D721Med (cell line): ENCODE measurements around the gene FBXL20.

Source experiments
- DNase-seq: peaks from one replicate; pipeline ENCODE4 v3.0.0; 2011; ENCODE audit warnings: low spot score; ENCODE audit not compliant: insufficient read length
- FAIRE-seq: peaks from 2 replicates; lab custom pipeline; 2011; peaks lifted over from hg19 to GRCh38; lab: Jason Lieb, UNC
- TF ChIP-seq, protein P1 (sequence below): IDR thresholded peaks from 2 replicates; pipeline ENCODE4 v1.5.1; 2012; ENCODE audit warnings: mild to moderate bottlenecking, control low read depth; ENCODE audit not compliant: insufficient read depth; ENCODE audit errors: missing control alignments

The FBXL20 gene

DNA sequence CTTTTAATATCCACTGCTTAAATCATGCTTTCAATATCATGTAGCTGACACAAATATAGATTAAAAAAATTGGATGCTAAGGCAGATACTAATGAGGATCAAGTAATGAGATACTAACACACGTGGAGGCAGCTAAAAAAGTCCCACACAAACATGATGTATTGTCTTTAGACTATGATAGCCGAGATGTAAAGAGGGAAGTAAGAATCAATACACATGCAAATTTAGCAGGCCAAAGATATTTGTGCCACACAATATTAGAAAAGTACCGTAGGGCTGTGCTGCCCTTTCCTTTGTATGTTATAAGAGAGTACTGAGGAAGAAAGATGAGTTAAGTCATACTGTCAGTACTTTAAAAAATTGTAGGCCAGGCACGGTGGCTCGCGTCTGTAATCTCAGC lies 124.3 kb downstream of the FBXL20 start:
- no peak for DNase-seq
- TF ChIP-seq, protein P1, sequence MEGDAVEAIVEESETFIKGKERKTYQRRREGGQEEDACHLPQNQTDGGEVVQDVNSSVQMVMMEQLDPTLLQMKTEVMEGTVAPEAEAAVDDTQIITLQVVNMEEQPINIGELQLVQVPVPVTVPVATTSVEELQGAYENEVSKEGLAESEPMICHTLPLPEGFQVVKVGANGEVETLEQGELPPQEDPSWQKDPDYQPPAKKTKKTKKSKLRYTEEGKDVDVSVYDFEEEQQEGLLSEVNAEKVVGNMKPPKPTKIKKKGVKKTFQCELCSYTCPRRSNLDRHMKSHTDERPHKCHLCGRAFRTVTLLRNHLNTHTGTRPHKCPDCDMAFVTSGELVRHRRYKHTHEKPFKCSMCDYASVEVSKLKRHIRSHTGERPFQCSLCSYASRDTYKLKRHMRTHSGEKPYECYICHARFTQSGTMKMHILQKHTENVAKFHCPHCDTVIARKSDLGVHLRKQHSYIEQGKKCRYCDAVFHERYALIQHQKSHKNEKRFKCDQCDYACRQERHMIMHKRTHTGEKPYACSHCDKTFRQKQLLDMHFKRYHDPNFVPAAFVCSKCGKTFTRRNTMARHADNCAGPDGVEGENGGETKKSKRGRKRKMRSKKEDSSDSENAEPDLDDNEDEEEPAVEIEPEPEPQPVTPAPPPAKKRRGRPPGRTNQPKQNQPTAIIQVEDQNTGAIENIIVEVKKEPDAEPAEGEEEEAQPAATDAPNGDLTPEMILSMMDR = no peak
- FAIRE-seq = no peak

DNA sequence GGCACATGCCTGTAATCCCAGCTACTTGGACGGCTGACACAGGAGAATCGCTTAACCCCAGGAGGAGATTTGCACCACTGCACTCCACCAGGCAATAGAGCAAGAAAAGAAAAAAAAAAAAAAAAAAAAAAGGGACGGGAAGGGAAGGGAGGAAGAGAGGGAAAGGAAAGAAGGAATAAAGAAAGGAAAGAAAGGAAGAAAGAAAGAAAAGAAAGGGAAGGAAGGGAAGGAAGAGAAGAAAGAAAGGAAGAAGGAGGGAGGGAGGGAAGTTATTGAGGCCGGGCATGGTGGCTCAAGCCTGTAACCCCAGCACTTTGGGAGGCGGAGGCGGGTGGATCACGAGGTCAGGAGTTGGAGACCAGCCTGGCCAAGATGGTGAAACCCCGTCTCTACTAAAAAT lies 125.3 kb downstream of the FBXL20 start:
- no peak for FAIRE-seq

DNA sequence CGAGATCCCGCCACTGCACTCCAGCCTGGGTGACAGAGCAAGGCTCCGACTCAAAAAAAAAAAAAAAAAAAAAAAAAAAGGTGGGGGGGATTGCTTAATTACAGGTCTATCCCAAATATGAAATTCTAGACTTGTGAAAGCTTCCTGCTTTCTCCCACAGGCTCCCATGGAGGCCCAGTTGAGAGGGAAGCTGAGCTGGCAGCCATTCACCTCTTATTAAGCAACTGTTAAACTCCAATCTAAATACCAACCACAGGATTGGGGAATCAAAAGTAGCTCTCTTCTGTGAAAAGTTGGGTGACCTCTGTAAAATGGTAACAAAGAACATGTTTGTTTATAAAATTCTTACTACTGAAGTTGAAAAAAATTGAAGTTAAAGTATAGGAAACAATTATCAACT lies 129.9 kb downstream of the FBXL20 start:
- DNase-seq = no peak
- FAIRE-seq = no peak
- TF ChIP-seq, protein P1 = no peak

More for the DNA sequence above, 125.3 kb downstream of the FBXL20 start:
- TF ChIP-seq, protein P1 = no peak
- DNase-seq = no peak

DNA sequence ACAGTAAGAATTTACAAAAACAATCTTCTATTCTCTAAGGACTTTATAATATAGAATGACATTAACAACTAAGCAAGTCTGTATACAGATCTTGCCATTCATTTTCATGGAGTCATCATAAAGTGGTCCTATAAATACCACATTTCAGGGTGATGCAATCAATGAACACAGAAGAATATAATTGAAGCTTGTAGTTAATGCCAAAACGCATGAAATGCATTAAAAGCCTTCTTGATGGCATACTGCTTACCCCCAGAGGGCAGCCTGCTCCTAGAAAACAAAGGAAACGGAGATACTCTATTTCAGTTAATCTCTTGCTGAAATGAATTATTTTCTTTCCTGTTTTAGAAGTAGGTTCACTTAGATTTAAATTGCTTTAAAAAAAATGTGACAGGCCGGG lies 130.5 kb downstream of the FBXL20 start:
- TF ChIP-seq, protein P1 = peak; percentile 72
- FAIRE-seq (no peak), DNase-seq (no peak)

DNA sequence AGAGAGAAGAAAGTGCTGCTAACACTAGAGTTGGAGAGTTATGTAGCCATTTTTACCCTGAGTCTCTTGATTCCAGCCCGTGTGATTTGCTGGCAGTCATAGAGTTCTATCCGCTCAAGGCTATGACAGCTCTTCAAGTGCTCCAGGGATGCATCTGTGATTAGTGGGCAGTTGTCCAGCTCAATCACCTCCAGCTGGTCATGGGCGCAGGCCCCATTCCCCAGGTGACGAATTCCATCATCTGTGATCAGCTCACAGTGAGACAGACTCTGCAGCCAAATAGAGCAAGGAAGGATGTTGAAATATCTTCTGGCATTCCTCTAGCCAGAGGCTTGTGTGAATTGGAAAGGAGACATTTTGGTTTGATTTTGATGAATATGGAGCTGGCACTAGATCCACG lies 137.3 kb downstream of the FBXL20 start:
- FAIRE-seq (no peak), DNase-seq (no peak)
- TF ChIP-seq, protein P1 = no peak

DNA sequence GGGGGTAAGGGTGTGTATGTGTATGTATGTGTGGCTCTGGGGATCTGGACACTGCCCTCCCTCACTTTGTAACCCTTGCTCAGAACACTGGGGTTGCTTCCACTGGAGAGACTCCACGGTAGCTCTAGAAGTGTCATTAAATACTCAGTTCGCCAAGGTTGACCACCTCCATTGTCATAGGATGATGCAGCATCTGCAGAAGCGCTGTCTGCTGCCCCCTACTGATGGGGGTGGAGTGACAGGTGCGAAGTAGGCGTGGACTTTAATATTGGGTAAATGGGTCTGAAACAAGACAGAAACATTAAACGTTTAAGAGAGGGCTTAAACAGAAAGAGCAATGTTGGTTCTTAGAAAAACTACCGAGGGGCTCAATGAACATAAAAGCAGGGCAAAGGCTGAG lies 140.1 kb downstream of the FBXL20 start:
- DNase-seq (no peak), FAIRE-seq (no peak)
- TF ChIP-seq, protein P1 = peak; percentile 44

DNA sequence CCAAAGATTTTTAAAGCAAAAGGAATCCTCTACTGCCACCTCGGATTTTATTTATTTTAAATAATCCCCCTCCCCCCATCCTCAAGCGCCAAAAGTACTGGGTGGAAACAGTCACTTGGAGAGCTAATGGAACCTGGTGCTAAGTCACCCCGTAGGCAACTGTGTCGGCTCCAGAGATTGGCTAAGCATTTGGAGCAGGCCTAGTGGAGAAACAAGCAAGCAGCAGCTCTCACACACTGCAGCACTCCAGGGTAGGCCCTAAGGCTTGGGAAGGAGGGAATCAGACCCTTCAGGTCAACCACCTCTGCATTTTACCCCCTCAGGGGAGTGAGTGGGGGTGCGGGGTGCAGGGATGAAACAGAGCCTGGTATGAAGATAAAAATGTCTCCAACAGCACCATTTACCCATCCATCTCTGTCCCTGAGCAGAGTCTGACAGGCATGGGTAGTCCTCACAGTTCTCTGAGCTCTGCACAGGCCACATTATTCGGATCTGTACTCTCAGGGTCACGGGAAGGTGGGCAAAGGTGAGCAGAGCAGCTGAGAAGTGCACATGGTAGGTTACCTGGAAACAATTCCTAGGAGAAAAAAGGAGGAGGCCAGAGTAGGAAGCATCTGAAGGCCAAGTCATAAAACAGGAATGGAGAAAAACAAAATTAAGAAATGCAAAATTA lies 148.5 kb downstream of the FBXL20 start:
- FAIRE-seq = no peak
- DNase-seq = no peak
- TF ChIP-seq, protein P1 = no peak
